GM10266 (cell line): ENCODE data around the gene PACS1.
"Not testable (repeated sequence)": the region's sequence is repeated elsewhere in the genome, so short reads cannot be mapped to it uniquely, and the experiment has no call there.

Source experiments
- DNase-seq: peaks from one replicate; pipeline ENCODE4 v3.0.0; 2012; ENCODE audit errors: extremely low spot score
- TF ChIP-seq, protein P1 (sequence below): IDR thresholded peaks from 2 replicates; pipeline ENCODE4 v1.5.1; 2012; ENCODE audit warnings: mild to moderate bottlenecking, low read depth; ENCODE audit not compliant: control insufficient read depth, insufficient read depth; ENCODE audit errors: missing control alignments

PACS1 gene

DNA sequence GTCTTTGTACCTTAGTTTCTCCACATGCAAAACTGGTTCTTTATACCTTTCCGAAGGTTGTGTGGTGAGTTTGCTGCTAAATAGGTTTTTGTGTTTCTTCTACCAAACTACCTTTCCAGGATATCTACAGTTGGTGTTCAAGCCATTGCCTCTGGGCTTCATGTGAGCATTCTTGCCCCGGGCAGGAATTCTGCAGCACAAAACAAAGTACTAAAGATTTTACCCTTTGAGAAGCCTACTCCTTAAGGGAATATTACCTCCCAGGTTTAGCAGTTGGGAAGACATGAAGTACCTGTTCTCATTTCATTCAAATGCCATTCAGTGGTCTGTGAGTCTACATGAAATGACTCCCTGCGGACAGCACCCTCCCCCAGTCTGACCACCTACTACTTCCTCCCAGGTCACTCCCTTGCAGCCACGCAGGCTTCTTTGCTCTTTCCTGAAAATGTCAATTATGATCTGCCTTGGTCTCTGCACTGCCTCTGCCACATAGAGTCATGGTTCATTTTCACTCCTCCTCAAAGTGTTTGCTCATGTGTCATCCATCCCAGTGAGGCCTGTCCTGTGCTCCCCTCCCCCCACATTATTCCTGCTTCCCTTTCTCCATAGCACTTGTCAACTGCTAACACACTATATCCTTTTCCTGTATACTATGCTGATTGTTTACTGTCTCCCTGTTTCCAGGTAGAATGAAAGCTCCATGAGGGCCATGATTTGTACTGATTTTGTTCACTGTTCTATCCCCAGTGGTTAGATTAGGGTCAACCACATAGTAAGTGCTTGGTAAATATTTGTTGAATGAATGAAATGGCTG lies 36.9 kb downstream of the PACS1 start:
- no peak for DNase-seq
- TF ChIP-seq, protein P1, sequence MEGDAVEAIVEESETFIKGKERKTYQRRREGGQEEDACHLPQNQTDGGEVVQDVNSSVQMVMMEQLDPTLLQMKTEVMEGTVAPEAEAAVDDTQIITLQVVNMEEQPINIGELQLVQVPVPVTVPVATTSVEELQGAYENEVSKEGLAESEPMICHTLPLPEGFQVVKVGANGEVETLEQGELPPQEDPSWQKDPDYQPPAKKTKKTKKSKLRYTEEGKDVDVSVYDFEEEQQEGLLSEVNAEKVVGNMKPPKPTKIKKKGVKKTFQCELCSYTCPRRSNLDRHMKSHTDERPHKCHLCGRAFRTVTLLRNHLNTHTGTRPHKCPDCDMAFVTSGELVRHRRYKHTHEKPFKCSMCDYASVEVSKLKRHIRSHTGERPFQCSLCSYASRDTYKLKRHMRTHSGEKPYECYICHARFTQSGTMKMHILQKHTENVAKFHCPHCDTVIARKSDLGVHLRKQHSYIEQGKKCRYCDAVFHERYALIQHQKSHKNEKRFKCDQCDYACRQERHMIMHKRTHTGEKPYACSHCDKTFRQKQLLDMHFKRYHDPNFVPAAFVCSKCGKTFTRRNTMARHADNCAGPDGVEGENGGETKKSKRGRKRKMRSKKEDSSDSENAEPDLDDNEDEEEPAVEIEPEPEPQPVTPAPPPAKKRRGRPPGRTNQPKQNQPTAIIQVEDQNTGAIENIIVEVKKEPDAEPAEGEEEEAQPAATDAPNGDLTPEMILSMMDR = no peak

DNA sequence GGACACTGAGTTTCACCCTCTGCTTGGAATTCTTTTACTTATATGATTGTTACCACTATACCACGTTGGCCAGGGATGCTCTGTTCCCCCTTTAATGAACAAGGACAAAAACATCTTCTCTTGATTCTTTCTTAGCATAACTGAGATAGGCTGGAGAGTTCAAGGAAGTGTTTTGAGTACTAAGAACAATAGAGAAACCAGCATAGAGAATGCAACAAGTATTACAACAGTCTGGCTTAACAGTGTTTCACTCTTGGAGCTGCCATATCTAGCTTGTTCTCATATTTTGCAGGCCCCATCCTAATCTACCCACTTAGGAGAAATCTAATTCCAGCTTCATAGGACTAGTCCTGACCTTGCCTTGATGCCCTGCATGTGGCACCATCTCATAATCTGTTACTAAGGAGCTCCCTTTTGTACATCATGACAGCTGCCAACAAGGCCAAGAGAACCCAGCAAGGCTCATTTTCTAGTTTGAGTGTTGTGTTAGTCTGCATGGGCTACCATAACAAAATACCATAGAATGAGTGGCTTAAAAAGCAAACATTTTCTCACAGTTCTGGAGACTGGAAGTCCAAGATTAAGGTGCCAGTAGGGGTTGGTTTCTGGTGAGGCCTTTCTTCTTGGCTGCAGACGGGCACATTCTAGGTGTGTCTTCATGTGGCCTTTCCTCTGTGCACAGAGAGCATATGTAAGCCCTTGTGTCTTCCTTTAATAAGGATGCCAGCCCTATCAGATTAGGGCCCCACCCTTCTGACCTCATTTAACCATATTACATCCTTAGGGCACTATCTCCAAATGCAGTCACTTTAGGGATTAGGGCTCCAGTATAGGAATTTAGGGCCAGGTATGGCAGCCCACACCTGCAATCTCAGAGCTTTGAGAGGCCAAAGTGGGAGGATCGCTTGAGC lies 37.8 kb downstream of the PACS1 start:
- TF ChIP-seq, protein P1 = no peak
- no peak for DNase-seq

DNA sequence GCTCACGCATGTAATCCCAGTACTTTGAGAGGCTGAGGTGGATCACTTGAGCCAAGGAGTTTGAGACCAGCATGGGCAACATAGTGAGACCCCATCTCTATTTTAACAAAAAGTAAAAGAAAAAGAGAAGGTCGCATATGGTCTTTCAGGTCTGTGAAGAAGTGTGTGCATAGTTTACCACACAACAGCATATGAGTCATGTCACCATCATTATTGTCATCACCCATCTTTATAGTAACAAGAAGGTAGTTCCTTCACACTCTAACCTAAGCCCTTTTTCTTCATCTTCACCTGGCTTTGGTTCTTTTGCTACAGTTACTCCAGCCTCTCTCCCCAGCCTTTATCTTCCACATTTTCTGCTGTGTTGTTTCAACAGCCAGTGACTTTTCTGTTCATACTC lies 39.2 kb downstream of the PACS1 start:
- TF ChIP-seq, protein P1 = no peak
- no peak for DNase-seq

DNA sequence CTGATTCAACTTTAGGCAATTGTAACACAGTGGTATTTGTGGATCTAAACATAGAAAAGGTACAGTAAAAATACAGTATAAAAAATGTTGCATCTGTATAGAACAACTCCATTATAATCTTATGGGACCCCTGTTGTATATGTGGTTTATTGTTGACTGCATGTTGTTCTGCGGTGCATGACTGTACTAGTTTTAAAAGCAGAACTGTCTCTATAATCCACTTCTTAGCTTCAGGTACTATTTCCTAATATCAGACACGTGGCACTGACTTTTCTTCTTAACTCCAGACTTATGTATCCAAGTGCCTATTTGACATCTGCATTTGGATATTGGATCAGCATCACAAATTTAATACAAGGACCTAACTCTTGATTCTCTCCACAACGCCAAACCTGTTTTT lies 41.1 kb downstream of the PACS1 start:
- no peak for DNase-seq
- TF ChIP-seq, protein P1 = no peak

DNA sequence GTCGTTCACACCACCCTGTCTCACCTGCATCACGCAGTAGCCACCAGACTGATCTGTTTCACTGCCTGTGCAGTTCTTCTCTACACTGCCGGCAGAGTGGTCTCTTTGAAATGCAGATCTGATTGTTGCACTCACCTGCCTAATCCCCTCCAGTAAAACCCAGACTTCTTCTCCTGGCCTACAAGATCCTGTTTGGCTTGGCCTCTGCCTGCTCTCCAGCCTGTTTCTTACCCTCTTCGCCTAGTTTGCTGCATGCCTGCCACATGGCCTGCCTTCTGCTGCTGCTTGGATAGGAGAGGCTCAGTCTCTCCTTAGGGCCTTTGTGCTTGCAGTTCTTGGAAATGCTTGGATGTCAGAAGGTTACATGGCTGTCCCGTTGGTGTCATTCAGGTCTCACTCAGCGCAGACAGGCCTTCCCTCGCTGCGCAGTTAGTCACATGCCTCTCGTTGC lies 42.0 kb downstream of the PACS1 start:
- TF ChIP-seq, protein P1 = no peak
- DNase-seq = no peak

DNA sequence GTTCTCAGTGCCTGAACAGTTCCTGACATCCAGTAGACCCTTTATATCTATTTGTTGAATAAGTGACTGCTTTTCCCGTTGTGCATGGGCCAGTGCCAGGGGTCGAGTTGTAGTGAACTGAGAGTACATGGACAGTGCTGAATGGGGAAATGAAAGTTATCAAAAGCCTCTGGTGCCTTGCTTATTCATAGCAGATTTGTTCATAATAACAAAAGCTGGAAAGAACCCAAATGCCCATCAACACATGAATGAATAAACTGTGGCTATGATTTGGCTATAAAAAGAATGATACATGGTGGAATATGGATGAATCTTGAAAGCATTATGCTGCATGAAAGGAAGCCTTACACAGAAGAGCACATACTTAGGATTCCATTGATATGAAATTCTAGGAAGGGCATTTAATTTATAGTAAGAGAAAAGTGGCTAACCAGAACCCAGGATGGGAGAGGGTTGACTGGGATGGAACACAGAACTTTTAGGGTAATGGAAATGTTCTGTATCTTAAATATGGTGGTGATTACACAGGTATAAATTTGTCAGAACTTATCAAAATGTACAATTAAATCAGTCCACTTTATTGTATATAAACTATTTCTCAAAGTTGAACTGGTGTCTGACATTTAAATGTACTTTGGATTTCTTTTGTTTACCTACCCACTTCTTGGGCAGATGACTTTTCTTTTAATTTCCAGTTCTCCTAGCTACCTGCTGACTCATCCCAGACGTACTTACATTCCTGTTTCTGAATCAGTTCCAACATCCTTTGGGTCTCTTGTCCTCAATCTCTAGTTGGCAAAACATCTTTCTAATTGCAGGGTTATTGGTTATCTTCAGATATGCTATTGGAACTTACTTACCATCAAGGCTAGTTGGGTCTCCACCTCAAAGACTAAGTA lies 42.8 kb downstream of the PACS1 start:
- DNase-seq = no peak
- TF ChIP-seq, protein P1 = no peak

DNA sequence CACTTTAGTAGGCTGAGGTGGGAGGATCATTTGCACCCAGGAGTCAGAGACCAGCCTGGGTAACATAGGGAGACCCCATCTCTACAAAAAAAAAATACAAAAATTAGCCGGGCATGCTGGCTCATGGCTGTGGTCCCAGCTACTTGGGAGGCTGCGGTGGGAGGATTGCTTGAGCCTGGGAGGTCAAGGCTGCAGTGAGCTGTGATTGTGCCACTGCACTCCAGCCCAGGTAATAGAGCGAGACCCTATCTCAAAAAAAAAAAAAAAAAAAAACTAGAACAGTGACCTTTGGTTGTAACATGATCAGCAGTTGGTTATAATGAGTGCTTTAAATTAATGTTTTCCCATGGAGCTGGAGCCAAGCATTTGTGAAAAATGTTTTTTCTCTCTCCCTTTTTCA lies 44.9 kb downstream of the PACS1 start:
- not testable (repeated sequence) for DNase-seq
